Testis (tissue), 2 donors: ENCODE data around the gene CCDC144A.
"Not testable (repeated sequence)": the region's sequence is repeated elsewhere in the genome, so short reads cannot be mapped to it uniquely, and the experiment has no call there.

Experiments
- CTCF ChIP-seq, 3 experiments: fragments of 450-650 bp in 2 of 3; fragments of 200-600 bp in 1 of 3; sonication (generic) in 1 of 3; IDR thresholded peaks; one replicate each; pipeline ENCODE4 v1.5.1; 2016 to 2019; ENCODE audit warnings: antibody characterized with exemption in 3 of 3, mild to moderate bottlenecking in 2 of 3, moderate library complexity in 1 of 3
- POLR2A ChIP-seq: fragments of 450-650 bp; IDR thresholded peaks from one replicate; pipeline ENCODE4 v1.6.1; 2017; ENCODE audit warnings: antibody characterized with exemption, mild to moderate bottlenecking, moderate library complexity

- peak; percentile 92 to 97 (median 97) for TF ChIP-seq CTCF (IDR thresholded peaks at IDR 0.05)
- TF ChIP-seq POLR2A, result not testable (repeated sequence)
These were observed at the start of gene CCDC144A for GRCh38 chr17:16689731-16690281.
